ENCODE data around the gene INPPL1. TPM values are rescaled to one million over a fixed set of nuclear protein-coding genes. Genes with fewer than 3 reads are reported as not detected.
"Not testable (repeated sequence)": the region's sequence is repeated elsewhere in the genome, so short reads cannot be mapped to it uniquely, and the experiment has no call there.

Gene INPPL1, protein sequence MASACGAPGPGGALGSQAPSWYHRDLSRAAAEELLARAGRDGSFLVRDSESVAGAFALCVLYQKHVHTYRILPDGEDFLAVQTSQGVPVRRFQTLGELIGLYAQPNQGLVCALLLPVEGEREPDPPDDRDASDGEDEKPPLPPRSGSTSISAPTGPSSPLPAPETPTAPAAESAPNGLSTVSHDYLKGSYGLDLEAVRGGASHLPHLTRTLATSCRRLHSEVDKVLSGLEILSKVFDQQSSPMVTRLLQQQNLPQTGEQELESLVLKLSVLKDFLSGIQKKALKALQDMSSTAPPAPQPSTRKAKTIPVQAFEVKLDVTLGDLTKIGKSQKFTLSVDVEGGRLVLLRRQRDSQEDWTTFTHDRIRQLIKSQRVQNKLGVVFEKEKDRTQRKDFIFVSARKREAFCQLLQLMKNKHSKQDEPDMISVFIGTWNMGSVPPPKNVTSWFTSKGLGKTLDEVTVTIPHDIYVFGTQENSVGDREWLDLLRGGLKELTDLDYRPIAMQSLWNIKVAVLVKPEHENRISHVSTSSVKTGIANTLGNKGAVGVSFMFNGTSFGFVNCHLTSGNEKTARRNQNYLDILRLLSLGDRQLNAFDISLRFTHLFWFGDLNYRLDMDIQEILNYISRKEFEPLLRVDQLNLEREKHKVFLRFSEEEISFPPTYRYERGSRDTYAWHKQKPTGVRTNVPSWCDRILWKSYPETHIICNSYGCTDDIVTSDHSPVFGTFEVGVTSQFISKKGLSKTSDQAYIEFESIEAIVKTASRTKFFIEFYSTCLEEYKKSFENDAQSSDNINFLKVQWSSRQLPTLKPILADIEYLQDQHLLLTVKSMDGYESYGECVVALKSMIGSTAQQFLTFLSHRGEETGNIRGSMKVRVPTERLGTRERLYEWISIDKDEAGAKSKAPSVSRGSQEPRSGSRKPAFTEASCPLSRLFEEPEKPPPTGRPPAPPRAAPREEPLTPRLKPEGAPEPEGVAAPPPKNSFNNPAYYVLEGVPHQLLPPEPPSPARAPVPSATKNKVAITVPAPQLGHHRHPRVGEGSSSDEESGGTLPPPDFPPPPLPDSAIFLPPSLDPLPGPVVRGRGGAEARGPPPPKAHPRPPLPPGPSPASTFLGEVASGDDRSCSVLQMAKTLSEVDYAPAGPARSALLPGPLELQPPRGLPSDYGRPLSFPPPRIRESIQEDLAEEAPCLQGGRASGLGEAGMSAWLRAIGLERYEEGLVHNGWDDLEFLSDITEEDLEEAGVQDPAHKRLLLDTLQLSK
- 97.2 and 133 TPM in 2 replicates for total RNA-seq (2014; rRNA removed; shearing (Covaris generic))

DNA sequence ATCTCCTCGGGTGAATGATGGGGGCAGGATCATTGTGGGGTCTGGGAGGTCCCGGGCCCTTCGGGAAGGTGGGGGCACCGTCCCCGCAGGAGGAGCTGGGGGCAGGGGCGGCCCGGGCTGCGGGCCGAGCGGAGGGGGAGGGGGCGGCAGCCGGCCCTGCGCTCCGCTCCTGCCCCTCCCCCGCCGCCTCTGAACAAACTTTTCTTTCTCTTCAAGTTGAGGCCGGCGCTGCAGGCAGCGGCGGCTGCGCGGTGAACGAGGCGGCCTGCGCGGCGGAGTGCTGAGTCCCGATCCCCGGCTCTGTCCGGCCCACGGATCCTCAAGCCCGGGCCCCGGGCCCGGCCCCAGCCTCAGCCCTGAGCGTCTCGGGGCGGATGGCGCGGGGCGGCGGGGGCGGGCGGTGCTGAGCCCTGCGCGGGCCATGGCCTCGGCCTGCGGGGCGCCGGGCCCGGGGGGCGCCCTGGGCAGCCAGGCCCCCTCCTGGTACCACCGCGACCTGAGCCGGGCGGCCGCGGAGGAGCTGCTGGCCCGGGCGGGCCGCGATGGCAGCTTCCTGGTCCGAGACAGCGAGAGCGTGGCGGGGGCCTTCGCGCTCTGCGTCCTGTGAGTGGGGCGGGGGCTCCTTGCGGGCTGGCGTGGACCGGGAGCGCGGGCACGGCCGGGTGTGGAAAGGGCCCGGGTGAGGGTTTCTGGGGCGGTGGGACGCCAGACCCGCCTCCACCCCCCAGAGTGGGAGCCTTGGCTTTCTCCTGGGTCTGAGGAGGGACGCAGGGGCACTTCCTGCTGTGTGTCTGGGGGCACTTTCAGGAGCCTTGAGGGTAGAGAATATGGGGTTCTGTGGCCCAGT lies at the start of gene INPPL1:
Gene INPPL1, plus strand, starts transcription at position 204 of the 847 bp plus-strand sequence. Its CDS starts 218 bp downstream, at position 422.
- peak; percentile 47 for DNase-seq (ENCODE audit: low spot score)

GRCh38 chr11:72177656-72178055 lies 46.9 kb upstream of the INPPL1 start:
- no peak for DNase-seq (ENCODE audit: low spot score)

GRCh38 chr11:72179049-72179803 lies 45.3 kb upstream of the INPPL1 start:
- no peak for DNase-seq (ENCODE audit: low spot score)

DNA sequence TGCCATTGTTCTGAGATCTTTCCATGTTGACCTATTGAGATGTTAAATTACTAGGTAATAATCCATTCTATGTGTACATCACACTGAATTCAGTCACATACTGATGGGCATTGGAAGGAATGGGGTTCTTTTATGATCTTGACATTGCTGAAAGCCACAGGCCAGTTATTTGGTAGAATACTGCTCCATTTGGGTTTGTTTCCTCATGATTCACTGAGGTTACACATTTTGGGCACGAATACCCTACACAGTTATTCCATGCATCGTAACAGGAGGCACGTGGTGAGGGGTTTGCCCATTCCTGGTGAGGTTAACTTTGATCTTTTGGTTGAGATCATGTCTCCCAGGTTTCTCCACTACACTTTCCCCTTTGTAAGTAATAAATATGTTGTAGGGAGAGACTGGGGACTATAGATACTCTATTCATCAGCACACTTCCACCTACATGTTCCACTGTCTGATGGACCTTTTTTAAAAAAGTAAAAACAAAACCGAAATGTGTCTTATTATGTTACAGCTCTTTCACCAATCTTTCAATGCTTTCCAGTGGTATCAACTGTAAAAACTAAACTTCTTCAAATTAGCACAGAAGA lies 44.7 kb upstream of the INPPL1 start:
- no peak for DNase-seq (ENCODE audit: low spot score)

DNA sequence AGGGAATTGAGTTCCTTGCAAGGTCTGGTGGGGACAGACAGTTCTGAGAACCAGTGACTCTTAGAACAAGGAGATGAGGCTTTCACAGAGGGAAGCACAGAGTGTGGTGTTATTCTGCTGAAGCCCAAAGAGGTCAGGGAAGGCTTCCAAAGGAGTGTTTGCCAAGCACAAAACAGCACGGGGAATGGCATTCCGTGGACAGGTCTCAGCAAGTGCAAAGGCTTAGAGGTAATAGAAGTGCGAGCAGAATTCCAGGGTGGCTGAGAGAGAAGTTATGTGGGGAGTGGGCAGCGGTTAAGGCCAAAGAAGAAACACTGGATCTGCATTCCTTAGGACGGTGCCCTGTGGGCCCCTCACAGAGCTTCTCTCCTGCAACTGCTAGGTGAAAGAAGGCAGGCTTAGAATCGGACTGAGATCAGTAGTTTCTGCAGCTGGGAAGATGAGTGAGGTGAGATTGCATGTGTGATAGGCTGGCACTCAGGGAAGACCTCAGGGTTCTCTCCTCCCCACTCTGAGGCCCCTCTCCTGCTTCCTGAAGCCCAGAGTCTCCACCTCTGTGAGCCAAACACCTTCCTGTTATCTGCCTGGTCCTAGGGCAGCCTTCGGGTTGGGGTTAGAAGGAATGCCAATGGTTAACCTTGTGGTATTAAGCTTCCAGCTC lies 43.5 kb upstream of the INPPL1 start:
- not testable (repeated sequence) for DNase-seq (ENCODE audit: low spot score)

- not testable (repeated sequence) for DNase-seq (ENCODE audit: low spot score)
Measured at GRCh38 chr11:72181553-72181958, 43.0 kb upstream of the INPPL1 start.

DNA sequence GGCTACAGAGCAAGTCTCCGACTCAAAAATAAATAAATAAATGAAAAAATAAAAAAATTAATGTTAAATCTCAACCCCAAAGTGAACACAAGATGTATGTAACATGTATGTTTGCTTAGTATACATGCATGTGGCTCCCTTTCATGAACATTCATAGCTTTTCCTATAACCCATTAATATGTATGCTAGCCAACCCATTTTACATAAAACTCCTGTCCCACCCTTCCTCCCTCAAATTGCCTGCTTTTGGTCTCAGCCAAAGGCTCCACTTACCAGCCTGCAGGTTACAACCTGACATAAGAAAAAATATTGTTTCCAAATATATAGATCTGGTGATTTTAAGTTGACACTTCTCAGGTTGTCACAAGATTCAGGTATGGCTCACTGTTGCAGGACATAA lies 36.3 kb upstream of the INPPL1 start:
- no peak for DNase-seq (ENCODE audit: low spot score)

- DNase-seq (ENCODE audit: low spot score) = no peak
Measured at GRCh38 chr11:72189455-72190250, 34.9 kb upstream of the INPPL1 start.

- no peak for DNase-seq (ENCODE audit: low spot score)
Measured at GRCh38 chr11:72190631-72191071, 33.9 kb upstream of the INPPL1 start.

- DNase-seq (ENCODE audit: low spot score) = peak; percentile 60
Measured at GRCh38 chr11:72191961-72192381, 32.6 kb upstream of the INPPL1 start, which contains the start of gene FOLR1. TSS of gene FOLR1 (plus strand) at chr11:72192140. CDS start at chr11:72192174, 34 bp downstream.

DNA sequence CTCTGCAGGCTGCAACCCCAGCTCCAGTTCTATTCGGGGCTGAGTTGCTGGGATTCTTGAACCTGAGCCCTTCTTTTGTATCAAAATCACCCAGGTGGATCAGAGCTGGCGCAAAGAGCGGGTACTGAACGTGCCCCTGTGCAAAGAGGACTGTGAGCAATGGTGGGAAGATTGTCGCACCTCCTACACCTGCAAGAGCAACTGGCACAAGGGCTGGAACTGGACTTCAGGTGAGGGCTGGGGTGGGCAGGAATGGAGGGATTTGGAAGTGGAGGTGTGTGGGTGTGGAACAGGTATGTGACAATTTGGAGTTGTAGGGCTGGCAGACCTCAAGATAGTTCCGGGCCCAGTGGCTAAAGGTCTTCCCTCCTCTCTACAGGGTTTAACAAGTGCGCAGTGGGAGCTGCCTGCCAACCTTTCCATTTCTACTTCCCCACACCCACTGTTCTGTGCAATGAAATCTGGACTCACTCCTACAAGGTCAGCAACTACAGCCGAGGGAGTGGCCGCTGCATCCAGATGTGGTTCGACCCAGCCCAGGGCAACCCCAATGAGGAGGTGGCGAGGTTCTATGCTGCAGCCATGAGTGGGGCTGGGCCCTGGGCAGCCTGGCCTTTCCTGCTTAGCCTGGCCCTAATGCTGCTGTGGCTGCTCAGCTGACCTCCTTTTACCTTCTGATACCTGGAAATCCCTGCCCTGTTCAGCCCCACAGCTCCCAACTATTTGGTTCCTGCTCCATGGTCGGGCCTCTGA lies 28.9 kb upstream of the INPPL1 start:
- DNase-seq (ENCODE audit: low spot score) = no peak

GRCh38 chr11:72201445-72201844 lies 23.1 kb upstream of the INPPL1 start:
- DNase-seq (ENCODE audit: low spot score) = not testable (repeated sequence)

- DNase-seq (ENCODE audit: low spot score) = no peak
Measured at GRCh38 chr11:72202571-72202970, 22.0 kb upstream of the INPPL1 start.

DNA sequence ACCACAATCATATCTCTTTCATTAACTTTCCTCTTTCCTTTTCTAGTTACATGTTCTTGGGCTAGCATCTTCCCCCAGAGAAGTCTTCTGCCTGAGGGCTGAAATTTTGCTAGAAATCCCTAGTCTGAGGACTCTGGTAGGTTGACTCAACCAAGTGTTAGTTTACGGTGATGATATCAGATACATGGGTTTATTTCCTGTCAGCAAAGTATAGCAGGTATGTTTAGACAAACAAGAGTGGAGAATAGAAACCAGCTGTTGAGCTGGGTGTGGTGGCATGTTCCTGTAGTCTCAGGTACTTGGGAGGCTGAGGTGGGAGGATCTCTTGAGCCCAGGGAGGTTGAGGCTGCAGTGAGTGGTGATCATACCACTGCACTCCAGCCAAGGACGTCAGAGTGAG lies 21.4 kb upstream of the INPPL1 start:
- DNase-seq (ENCODE audit: low spot score) = no peak

DNA sequence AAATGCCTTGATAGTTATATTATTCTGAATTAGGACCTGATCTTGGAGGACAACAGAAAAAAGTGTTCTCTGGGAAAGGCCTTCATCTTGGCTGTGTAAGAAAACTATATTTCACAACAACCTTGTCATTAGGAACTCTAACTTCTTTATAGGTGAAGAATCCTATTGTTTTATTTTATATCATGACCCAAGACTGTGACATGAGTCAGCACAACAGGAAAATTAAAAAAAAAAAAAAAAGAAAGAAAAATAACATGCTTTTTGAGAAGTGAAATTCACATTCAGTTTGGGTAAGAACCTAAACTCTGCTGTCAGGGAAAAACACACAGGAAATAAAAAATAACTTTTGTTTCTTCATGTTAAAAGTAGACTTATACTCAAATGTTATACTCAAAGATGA lies 19.7 kb upstream of the INPPL1 start:
- DNase-seq (ENCODE audit: low spot score) = no peak

DNA sequence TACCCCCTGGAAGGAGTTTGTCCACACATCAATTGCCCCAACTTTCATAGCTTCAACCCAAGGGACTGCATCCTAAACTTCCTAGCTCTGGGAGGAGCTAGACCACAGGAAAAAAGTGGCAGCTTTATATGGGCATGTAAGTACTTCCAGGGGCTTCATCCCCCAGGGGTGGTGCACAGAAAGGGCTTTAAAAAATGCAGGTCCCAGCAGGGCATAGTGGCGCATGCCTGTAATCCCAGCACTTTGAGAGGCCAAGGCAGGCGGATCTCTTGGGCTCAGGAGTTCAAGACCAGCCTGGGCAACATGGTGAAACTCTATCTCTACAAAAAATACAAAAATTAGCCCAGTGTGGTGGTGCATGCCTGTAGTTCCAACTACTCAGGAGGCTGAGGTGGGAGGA lies 17.8 kb upstream of the INPPL1 start:
- not testable (repeated sequence) for DNase-seq (ENCODE audit: low spot score)

DNA sequence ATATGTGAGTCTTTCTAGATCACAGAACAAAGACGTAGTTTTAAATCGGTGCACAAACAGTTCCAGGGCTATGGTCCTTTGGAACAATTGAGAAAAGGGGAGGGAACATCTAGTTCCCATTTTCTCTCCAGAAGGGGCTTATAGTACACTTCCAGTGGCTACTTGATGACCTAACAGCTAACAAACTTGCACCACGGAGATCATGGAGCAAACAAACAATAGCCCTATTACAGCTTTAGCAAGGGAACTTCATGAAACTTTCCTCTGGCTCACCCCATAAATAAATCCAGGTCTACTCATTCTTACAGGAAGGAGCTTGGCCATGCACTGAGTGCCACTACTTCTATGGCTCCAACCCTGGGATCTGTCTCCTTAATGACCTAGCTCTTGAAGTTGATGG lies 16.3 kb upstream of the INPPL1 start:
- no peak for DNase-seq (ENCODE audit: low spot score)
